ENCODE results near the gene DDX20.

- TF ChIP-seq EP300 (IDR thresholded peaks at IDR 0.05; ENCODE audit: borderline replicate concordance): peak; percentile 23; the same call in 1 of the 2 replicates
- peak; percentile 16; the same call in 1 of the 2 replicates for TF ChIP-seq FOXM1 (IDR thresholded peaks at IDR 0.05; ENCODE audit: borderline replicate concordance, low read depth)
- TF ChIP-seq RAD21 (IDR thresholded peaks at IDR 0.05; ENCODE audit: low read depth): peak; percentile 62
These were observed at the start of gene DDX20 for GRCh38 chr1:111755331-111756123.
